Subcutaneous adipose tissue (tissue), 4 donors: ENCODE results near the gene ADGRG3. TPM values are rescaled to one million over a fixed set of nuclear protein-coding genes. Genes with fewer than 3 reads are reported as not detected.

Experiments used
- total RNA-seq, 4 donors: library from RNA; depleted of rRNA; stranded (reverse); fragments of >200 nt; gene quantifications; one replicate each; pipeline ENCODE4 v1.1.0, GENCODE V29; 2016
- TF ChIP-seq, protein P1 (sequence below): fragments of 450-650 bp; IDR thresholded peaks from one replicate; pipeline ENCODE4 v1.5.1; 2016; ENCODE audit warnings: low read depth, mild to moderate bottlenecking, control low read depth, antibody characterized with exemption, moderate library complexity

Gene ADGRG3
- total RNA-seq, 4 donors from 2014 or later: 0.44 to 4.0 (median 2.1) TPM; not detected in 1

DNA sequence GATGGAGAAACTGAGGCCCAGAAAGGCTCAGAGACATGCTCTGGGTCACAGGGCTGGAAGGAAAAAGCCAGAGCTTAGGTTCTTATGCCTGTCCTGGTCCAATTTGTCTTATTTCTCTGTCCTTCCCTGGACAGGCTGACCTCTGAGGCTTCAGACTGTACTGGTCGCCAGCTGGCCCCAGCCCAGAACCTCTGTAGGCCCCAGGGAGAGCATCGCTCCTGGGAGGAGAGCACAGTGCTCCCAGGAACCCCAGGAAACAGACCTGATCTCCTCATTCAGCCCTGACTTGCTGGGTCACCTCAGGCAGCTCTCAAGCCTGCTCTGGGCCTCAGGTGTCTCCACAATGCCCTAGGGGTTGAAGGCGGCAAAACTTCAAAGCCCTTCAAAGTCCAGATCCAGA is 31.4 kb downstream of the ADGRG3 start:
- TF ChIP-seq, protein P1, sequence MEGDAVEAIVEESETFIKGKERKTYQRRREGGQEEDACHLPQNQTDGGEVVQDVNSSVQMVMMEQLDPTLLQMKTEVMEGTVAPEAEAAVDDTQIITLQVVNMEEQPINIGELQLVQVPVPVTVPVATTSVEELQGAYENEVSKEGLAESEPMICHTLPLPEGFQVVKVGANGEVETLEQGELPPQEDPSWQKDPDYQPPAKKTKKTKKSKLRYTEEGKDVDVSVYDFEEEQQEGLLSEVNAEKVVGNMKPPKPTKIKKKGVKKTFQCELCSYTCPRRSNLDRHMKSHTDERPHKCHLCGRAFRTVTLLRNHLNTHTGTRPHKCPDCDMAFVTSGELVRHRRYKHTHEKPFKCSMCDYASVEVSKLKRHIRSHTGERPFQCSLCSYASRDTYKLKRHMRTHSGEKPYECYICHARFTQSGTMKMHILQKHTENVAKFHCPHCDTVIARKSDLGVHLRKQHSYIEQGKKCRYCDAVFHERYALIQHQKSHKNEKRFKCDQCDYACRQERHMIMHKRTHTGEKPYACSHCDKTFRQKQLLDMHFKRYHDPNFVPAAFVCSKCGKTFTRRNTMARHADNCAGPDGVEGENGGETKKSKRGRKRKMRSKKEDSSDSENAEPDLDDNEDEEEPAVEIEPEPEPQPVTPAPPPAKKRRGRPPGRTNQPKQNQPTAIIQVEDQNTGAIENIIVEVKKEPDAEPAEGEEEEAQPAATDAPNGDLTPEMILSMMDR: no peak

DNA sequence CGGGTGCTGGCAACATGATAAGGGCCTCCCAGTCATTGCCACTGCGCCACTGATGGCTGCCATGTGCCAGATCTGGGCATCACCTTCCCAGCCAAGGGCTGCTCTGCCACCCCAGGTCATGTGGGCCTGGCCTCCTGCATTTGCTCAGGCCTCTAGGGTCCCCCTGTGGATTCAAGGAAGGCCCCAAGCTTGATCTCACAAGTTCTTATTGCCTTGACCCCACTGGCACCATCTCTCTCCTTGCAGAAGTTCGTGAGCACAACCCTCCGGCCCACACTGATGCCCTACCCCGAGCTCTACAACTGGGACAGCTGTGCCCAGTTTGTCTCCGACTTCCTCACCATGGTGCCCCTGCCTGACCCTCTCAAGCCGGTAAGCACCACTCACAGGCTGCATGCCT is 31.8 kb downstream of the ADGRG3 start:
- TF ChIP-seq, protein P1: no peak

DNA sequence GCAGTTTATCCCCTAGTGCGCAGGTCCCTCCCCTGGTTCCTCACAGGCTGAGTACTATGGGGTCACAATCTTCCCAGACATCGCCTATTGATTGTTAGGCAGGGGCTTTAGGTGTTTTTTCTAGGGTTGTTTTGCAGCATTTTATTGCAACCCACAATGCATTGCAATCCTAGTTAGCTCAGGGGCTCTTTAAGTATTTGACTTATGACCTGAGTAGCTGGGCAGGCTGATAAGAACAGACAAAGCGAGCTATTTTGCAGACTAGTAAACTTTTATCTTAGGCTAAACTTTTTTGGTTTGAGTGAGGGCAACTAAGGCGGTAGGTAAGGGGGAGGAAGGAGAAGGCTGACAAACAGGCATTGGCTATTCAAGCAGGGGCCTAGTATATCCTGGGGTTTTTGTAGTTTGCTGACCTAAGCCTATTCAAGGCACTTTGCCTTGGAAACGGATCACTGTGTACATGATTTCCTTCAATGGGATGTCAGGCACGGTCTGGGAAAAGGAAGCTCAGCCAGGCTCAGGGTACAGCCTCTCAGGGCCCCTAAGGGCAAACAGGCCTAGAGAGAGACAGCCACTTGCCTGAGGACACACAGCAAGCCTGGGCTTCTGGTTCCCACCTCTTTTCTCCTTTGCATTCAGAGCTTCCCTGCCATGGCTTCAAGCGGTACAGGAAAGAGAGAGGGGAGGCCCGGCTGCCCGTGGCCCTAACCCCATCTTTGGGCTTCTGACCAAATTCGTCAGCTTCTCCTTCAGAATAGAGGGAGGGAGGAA is 32.9 kb downstream of the ADGRG3 start:
- TF ChIP-seq, protein P1: no peak

DNA sequence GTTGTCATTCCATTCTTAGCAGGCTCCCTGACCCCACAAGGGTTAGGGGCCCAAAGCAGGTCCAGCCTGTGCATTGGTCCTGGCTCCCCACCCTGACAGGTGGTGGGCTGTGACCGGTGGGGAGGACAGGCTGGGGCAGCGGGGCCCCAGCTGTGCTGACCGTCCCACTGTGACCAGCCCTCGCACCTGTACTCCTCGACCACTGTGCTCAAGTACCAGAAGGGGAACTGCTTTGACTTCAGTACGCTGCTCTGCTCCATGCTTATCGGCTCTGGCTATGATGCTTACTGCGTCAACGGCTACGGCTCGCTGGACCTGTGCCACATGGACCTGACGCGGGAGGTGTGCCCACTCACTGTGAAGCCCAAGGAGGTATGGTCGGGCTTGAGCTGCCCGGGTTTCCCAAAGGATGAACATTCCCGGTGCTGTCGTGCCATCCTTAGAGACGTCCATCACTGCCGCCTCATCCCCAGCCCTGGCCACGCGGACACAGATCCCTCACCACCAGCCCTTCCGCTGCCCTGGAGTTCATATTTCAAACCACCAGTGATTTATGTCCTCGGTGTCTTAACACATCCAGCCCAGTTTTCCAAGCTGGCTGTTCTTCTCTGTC is 33.8 kb downstream of the ADGRG3 start:
- TF ChIP-seq, protein P1: no peak

DNA sequence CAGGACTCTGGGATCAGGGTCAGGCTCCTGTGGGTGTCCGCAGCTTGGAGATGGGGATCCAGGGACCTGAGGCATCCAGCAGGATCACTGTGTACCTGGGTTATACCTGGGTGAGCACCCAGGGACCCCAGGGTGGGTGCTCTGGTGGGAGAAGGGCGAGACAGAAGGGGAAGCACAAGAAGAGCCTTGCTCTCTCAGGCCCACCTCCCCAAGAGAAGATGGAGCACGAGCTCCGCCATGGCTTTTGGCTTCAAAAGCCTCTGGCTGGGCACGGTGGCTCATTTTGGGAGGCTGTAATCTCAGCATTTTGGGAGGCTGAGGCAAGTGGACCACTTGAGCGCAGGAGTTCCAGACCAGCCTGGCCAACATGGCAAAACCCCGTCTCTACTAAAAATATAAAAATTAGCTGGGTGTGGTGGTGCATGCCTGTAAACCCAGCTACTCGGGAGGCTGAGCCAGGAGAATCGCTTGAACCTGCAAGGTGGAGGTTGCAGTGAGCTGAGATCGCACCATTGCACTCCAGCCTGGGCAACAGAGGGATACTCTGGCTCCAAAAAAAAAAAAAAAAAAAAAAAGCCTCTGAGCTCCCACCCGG is 35.4 kb downstream of the ADGRG3 start:
- TF ChIP-seq, protein P1: no peak

DNA sequence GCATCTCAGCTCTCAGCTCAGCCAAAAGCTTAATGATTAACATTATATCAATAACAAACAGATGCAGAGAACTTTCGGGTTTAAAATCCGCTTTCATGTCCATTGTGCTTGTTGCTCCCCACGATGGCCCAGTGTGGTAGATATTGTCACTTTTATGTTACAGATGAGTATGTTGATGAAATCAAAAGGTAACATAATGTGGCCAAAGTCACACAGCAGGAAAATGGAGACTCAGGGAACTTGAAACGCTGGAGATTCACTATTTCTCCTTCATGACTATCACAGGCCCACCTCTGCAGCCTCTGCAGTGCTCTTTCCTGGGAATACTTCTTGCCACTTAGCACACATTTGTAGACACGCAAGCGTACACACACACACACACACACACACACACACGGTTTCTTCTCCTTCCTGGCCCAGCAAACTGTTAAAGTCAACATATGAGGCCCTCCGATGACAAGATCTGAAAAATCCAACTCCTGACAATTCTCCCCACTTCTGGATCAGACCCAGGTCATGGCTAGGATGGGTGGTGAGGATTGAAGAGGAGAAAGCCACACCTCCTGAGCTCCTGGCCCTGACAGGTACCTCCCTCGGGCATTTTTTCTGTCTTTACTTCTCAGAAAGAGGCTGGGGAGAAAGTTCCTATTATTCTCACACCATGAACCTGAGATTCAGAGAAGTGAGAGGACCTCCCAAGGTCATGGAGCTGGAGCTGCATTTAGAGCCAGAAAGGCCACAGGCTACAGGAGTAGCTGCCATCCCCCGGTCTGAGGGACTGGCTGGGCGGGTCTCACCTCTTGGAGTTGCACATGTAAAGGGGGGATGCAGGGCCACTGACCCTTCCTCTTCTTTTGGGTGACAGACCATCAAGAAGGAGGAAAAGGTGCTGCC is 36.2 kb downstream of the ADGRG3 start:
- TF ChIP-seq, protein P1: no peak
